ENCODE data around the gene HS3ST3B1.

HS3ST3B1 gene

GRCh38 chr17:14300575-14301278 lies at the start of gene HS3ST3B1 (continued):
- peak; percentile 59; the same call in 1 of the 2 replicates for TF ChIP-seq ZNF610 (tag by site-specific recombination; IDR thresholded peaks at IDR 0.05; ENCODE audit: borderline replicate concordance)
- TF ChIP-seq ZNF629 (tag by site-specific recombination; IDR thresholded peaks at IDR 0.05) = peak; percentile 51
- TF ChIP-seq, protein P1, sequence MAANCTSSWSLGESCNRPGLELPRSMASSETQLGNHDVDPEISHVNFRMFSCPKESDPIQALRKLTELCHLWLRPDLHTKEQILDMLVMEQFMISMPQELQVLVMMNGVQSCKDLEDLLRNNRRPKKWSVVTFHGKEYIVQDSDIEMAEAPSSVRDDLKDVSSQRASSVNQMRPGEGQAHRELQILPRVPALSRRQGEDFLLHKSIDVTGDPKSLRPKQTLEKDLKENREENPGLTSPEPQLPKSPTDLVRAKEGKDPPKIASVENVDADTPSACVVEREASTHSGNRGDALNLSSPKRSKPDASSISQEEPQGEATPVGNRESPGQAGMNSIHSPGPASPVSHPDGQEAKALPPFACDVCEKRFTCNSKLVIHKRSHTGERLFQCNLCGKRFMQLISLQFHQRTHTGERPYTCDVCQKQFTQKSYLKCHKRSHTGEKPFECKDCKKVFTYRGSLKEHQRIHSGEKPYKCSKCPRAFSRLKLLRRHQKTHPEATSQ (tag by site-specific recombination; IDR thresholded peaks at IDR 0.05) = peak; percentile 21; the same call in 1 of the 2 replicates
- peak; percentile 77 for TF ChIP-seq IKZF3 (tag by site-specific recombination; IDR thresholded peaks at IDR 0.05)
- no peak for TF ChIP-seq ZNF623 (tag by site-specific recombination; IDR thresholded peaks at IDR 0.05)
- TF ChIP-seq, protein P2, sequence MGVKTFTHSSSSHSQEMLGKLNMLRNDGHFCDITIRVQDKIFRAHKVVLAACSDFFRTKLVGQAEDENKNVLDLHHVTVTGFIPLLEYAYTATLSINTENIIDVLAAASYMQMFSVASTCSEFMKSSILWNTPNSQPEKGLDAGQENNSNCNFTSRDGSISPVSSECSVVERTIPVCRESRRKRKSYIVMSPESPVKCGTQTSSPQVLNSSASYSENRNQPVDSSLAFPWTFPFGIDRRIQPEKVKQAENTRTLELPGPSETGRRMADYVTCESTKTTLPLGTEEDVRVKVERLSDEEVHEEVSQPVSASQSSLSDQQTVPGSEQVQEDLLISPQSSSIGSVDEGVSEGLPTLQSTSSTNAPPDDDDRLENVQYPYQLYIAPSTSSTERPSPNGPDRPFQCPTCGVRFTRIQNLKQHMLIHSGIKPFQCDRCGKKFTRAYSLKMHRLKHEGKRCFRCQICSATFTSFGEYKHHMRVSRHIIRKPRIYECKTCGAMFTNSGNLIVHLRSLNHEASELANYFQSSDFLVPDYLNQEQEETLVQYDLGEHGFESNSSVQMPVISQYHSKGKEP (tag by site-specific recombination; IDR thresholded peaks at IDR 0.05) = 0 out of 2 replicates have a peak, but pooled peaks have one; percentile 20
- peak; percentile 67; the same call in 1 of the 2 replicates for TF ChIP-seq ZNF580 (tag by site-specific recombination; IDR thresholded peaks at IDR 0.05)
- TF ChIP-seq KLF1 (tag by site-specific recombination; IDR thresholded peaks at IDR 0.05) = peak; percentile 55; the same call in 1 of the 2 replicates
- 0 out of 2 replicates have a peak, but pooled peaks have one; percentile 4 for TF ChIP-seq TSHZ1 (tag by site-specific recombination; IDR thresholded peaks at IDR 0.05; ENCODE audit: borderline replicate concordance)
- peak; percentile 79 for TF ChIP-seq ZSCAN4 (tag by site-specific recombination; IDR thresholded peaks at IDR 0.05)
- peak; percentile 19; the same call in 1 of the 2 replicates for TF ChIP-seq ZNF600 (tag by site-specific recombination; IDR thresholded peaks at IDR 0.05)
- peak; percentile 59; the same call in 1 of the 2 replicates for TF ChIP-seq GLI4 (tag by site-specific recombination; IDR thresholded peaks at IDR 0.05)
- TF ChIP-seq ZBTB1 (tag by site-specific recombination; IDR thresholded peaks at IDR 0.05) = peak; percentile 84
- TF ChIP-seq PRDM4 (tag by site-specific recombination; IDR thresholded peaks at IDR 0.05) = peak; percentile 64; the same call in 1 of the 2 replicates
- no peak for TF ChIP-seq ZNF473 (tag by site-specific recombination; IDR thresholded peaks at IDR 0.05)
- TF ChIP-seq ZBTB17 (tag by site-specific recombination; IDR thresholded peaks at IDR 0.05) = peak; percentile 75; the same call in 1 of the 2 replicates
- TF ChIP-seq ZNF596 (tag by site-specific recombination; IDR thresholded peaks at IDR 0.05) = 0 out of 2 replicates have a peak, but pooled peaks have one; percentile 23
- TF ChIP-seq, protein P3, sequence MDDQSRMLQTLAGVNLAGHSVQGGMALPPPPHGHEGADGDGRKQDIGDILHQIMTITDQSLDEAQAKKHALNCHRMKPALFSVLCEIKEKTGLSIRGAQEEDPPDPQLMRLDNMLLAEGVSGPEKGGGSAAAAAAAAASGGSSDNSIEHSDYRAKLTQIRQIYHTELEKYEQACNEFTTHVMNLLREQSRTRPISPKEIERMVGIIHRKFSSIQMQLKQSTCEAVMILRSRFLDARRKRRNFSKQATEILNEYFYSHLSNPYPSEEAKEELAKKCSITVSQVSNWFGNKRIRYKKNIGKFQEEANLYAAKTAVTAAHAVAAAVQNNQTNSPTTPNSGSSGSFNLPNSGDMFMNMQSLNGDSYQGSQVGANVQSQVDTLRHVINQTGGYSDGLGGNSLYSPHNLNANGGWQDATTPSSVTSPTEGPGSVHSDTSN (CRISPR knock-in tag; IDR thresholded peaks at IDR 0.05) = peak; percentile 88; the same call in 1 of the 2 replicates
- TF ChIP-seq ZNF2 (tag by site-specific recombination; IDR thresholded peaks at IDR 0.05) = peak; percentile 49; the same call in 1 of the 2 replicates
- TF ChIP-seq, protein P4, sequence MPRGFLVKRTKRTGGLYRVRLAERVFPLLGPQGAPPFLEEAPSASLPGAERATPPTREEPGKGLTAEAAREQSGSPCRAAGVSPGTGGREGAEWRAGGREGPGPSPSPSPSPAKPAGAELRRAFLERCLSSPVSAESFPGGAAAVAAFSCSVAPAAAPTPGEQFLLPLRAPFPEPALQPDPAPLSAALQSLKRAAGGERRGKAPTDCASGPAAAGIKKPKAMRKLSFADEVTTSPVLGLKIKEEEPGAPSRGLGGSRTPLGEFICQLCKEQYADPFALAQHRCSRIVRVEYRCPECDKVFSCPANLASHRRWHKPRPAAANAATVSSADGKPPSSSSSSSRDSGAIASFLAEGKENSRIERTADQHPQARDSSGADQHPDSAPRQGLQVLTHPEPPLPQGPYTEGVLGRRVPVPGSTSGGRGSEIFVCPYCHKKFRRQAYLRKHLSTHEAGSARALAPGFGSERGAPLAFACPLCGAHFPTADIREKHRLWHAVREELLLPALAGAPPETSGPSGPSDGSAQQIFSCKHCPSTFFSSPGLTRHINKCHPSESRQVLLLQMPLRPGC (tag by site-specific recombination; IDR thresholded peaks at IDR 0.05) = peak; percentile 20; the same call in 1 of the 2 replicates
- peak; percentile 80 for TF ChIP-seq KLF16 (tag by site-specific recombination; IDR thresholded peaks at IDR 0.05)
- TF ChIP-seq ZNF48 (tag by site-specific recombination; IDR thresholded peaks at IDR 0.05) = no peak
- no peak for TF ChIP-seq ZNF513 (tag by site-specific recombination; IDR thresholded peaks at IDR 0.05)
